Peyer's patch (tissue), 4 donors: ENCODE results near the gene DENND11. TPM values are rescaled to one million over a fixed set of nuclear protein-coding genes. Genes with fewer than 3 reads are reported as not detected.

Experiments
- DNase-seq, 3 donors: peaks; one replicate each; pipeline ENCODE4 v3.0.0-alpha.2; 2017 to 2019
- H3K27ac ChIP-seq, 4 donors: fragments of 200-600 bp; sonication (generic); one replicate each; pipeline ENCODE4 v1.5.1; 2016 to 2019
- H3K27me3 ChIP-seq, 2 donors: fragments of 200-600 bp; sonication (generic); one replicate each; pipeline ENCODE4 v1.5.1; 2019
- H3K36me3 ChIP-seq, 3 donors: fragments of 200-600 bp; sonication (generic); one replicate each; pipeline ENCODE4 v1.5.1; 2016 to 2019
- H3K4me1 ChIP-seq, 4 donors: fragments of 200-600 bp; sonication (generic); one replicate each; pipeline ENCODE4 v1.5.1; 2016 to 2019
- H3K4me3 ChIP-seq, 4 donors: fragments of 200-600 bp; sonication (generic); 1 replicate in 3 of 4; 2 replicates in 1 of 4; pipeline ENCODE4 v1.5.1; 2016 to 2019; ENCODE audit warnings: mild to moderate bottlenecking in 1 of 4
- H3K9me3 ChIP-seq, 4 donors: fragments of 200-600 bp; sonication (generic); one replicate each; pipeline ENCODE4 v1.5.1; 2016 to 2019; ENCODE audit warnings: mild to moderate bottlenecking in 1 of 4
- POLR2A ChIP-seq, 2 donors: fragments of 450-650 bp; IDR thresholded peaks; one replicate each; pipeline ENCODE4 v1.5.1; 2017; ENCODE audit warnings: antibody characterized with exemption in 2 of 2, mild to moderate bottlenecking in 2 of 2, moderate library complexity in 2 of 2
- total RNA-seq, 4 donors: library from RNA; depleted of rRNA; stranded (reverse); fragments of >200 nt; gene quantifications; one replicate each; pipeline ENCODE4 v1.1.0, GENCODE V29; 2016
- TF ChIP-seq, protein P1 (sequence below), 6 experiments: fragments of 450-650 bp in 4 of 6; fragments of 200-600 bp in 2 of 6; sonication (generic) in 1 of 6; IDR thresholded peaks; one replicate each; pipeline ENCODE4 v1.5.1; 2017 to 2019; ENCODE audit warnings: antibody characterized with exemption in 6 of 6, mild to moderate bottlenecking in 3 of 6, moderate library complexity in 1 of 6

The DENND11 gene
- total RNA-seq, 4 donors from 2014 or later: 22.6 to 31.0 (median 26.4) TPM

DNA sequence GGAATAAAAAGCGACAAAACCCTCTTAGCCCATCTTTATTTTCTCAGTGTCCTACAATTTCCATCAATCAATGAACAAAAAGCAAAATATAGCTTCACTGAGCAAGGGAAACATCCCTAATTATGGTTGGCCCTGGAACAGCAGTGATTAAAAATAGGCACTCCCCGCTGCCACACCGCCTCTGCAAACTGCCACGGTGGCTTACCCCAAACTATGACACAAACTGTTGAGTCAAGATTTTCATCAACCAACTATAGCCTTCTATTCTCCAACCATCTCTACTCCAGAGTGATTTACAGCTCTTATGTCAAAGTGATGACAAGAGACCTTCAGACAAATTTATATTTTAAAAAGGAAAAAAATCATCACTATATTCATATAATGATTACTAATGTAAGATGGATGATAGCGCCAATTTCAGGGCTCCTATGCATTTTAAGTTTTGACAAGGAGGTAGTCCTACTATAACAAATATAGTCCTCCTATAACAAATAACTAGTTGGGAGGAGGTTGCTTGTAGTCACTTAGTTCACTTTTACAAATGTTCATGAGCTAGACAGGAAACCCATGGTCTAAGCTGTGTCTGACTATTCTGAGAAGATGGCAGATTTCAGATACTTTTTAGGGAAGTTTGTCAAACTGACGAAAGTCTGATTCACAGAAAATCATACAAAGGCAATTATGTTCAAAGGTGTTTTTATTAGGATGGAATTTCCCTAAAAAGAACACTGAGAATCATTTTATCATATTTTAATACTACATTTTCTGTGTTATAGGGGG, 26.3 kb downstream of the DENND11 start:
- Histone ChIP-seq H3K4me3 (no peak overlapping the region), H3K4me1 (no peaks in the 10 kb centered on the region), H3K36me3 (peaks cover 0 to 17% (median 0%) of the 10 kb centered on the region in 3 donors), H3K27ac (peak overlapping the region in 1 of 4 donors; percentile 20), H3K9me3 (no peaks in the 10 kb centered on the region), H3K27me3 (no peaks in the 10 kb centered on the region)
- DNase-seq: no peak
- TF ChIP-seq, protein P1, sequence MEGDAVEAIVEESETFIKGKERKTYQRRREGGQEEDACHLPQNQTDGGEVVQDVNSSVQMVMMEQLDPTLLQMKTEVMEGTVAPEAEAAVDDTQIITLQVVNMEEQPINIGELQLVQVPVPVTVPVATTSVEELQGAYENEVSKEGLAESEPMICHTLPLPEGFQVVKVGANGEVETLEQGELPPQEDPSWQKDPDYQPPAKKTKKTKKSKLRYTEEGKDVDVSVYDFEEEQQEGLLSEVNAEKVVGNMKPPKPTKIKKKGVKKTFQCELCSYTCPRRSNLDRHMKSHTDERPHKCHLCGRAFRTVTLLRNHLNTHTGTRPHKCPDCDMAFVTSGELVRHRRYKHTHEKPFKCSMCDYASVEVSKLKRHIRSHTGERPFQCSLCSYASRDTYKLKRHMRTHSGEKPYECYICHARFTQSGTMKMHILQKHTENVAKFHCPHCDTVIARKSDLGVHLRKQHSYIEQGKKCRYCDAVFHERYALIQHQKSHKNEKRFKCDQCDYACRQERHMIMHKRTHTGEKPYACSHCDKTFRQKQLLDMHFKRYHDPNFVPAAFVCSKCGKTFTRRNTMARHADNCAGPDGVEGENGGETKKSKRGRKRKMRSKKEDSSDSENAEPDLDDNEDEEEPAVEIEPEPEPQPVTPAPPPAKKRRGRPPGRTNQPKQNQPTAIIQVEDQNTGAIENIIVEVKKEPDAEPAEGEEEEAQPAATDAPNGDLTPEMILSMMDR (IDR thresholded peaks at IDR 0.05): no peak
- no peak for TF ChIP-seq POLR2A (IDR thresholded peaks at IDR 0.05)

DNA sequence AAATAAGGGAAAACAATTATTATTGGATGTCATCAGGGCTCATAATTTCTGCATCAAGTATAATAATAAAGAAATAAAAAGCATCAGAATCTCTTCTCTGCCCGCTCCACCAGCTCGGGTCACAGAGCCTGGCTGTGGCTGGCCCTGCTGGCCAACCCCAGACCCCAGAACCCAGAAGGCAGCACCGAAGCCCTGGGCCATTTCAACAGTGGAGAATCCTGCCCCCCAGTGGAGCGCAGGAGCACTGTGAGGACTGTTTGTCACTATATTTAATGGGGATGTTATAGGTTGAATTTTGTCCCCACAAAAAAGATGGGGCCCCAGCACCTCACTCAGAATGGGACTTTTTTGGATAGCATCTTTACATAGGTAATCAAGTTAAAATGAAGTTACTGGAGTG, 27.3 kb downstream of the DENND11 start:
- no peak overlapping the region for H3K4me3 ChIP-seq
- no peaks in the 10 kb centered on the region for H3K27me3 ChIP-seq
- H3K36me3 ChIP-seq: peaks cover 0 to 13% (median 0%) of the 10 kb centered on the region in 3 donors
- no peak for TF ChIP-seq POLR2A (IDR thresholded peaks at IDR 0.05)
- TF ChIP-seq, protein P1 (IDR thresholded peaks at IDR 0.05): peak in 4 of 6 experiments; percentile 13 to 40 (median 28)
- peak overlapping the region in 1 of 4 donors; percentile 20 for H3K27ac ChIP-seq
- H3K9me3 ChIP-seq: no peaks in the 10 kb centered on the region
- no peaks in the 10 kb centered on the region for H3K4me1 ChIP-seq
- no peak for DNase-seq

DNA sequence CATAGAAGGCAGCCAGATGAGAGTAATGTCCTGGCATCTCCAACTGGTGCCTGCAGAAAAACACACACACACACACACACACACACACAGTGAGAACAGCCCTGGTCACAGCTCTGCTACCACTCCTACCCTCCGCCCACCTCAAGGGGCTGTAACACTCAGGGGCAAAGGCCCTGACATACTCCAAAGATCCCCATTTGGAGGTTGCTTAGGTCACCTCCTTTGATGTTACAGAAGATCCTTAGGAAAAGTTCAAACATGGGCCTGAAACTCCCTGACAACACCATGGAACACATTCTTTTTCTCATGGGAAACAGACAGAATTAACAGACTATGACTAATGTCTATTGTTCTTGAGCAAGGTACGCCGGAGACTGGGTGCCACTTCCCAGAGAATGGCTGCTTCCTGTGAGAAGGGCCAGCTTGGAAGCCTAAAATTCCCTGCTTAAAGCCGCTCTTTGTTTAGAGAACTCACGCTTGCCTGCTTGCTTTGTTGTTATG, 27.7 kb downstream of the DENND11 start:
- peak overlapping the region in 1 of 4 donors; percentile 10 for H3K27ac ChIP-seq
- no peaks in the 10 kb centered on the region for H3K9me3 ChIP-seq
- H3K27me3 ChIP-seq: no peaks in the 10 kb centered on the region
- no peak for DNase-seq
- H3K4me1 ChIP-seq: no peaks in the 10 kb centered on the region
- TF ChIP-seq, protein P1 (IDR thresholded peaks at IDR 0.05): no peak
- TF ChIP-seq POLR2A (IDR thresholded peaks at IDR 0.05): no peak
- H3K4me3 ChIP-seq: no peak overlapping the region
- H3K36me3 ChIP-seq: peaks cover 0 to 13% (median 0%) of the 10 kb centered on the region in 3 donors

DNA sequence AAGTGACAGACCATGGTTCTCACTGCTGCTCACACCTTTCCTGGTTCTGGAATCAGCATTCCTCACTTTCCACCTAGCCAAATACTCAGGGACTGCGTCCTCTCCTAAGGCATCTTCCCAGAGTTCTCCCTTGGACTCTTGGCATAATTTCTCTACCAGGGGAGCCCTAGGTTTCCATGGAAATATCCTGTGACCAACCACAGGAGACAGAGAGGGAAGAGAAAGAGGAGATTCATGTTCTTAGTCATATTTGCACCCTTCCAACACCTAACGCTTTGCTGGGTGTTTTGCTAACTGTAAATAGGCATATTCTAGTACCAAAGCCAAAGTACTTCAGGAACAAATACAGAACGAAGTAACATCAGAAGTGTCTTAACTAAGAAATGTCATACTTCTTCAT, 28.6 kb downstream of the DENND11 start:
- H3K27ac ChIP-seq: no peak overlapping the region

DNA sequence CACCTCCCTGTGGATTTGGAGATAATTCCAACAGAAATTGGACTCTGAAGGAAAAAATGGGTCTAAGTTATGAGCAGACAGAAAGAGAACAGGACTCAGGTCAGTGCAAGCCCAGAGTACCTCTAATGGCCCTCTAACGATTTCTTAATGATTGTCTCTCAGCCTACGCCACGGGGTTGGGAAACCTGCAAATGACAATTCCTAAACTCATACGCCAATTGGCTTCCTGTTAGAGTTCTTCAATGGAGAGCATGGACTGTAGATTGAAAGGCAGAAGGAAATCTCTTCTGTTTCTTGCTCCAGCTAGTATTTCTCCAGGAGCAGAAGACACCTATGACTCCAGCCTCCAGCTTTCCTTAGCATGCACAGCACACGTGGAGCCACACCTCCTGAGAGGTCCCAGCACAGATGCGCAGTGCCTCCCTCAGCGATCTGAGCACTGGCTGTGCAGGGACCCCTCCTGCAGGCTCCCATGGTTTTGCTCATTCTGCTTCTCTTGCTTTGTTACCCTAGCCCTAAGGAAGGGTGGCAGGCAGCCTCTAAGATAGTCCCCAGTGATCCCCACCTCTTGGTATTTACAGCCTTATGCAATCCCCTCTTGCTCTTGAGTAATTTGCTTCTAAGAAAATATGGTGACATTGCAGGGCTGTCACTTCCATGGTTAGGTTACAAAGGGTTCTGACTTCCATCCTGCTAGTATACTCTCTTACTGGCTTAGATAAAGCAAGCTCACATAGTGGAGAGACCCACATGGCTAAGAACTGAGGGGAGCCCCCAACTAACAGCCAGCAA, 30.1 kb downstream of the DENND11 start:
- no peaks in the 10 kb centered on the region for H3K27me3 ChIP-seq
- no peaks in the 10 kb centered on the region for H3K4me1 ChIP-seq
- H3K36me3 ChIP-seq: peaks cover 0 to 13% (median 0%) of the 10 kb centered on the region in 3 donors
- no peak overlapping the region for H3K4me3 ChIP-seq
- H3K9me3 ChIP-seq: no peaks in the 10 kb centered on the region
- no peak for DNase-seq
- H3K27ac ChIP-seq: no peak overlapping the region
- TF ChIP-seq, protein P1 (IDR thresholded peaks at IDR 0.05): no peak
- no peak for TF ChIP-seq POLR2A (IDR thresholded peaks at IDR 0.05)

More for the DNA sequence above, 28.6 kb downstream of the DENND11 start:
- DNase-seq: no peak
- Histone ChIP-seq H3K36me3 (peaks cover 0 to 13% (median 0%) of the 10 kb centered on the region in 3 donors), H3K9me3 (no peaks in the 10 kb centered on the region), H3K4me1 (no peaks in the 10 kb centered on the region), H3K4me3 (no peak overlapping the region), H3K27me3 (no peaks in the 10 kb centered on the region)
- TF ChIP-seq, protein P1 (IDR thresholded peaks at IDR 0.05): no peak
- TF ChIP-seq POLR2A (IDR thresholded peaks at IDR 0.05): no peak
